Myometrial cell (primary cell): ENCODE measurements around the gene AKAIN1. TPM values are rescaled to one million over a fixed set of nuclear protein-coding genes. Genes with fewer than 3 reads are reported as not detected.

Source experiments
- total RNA-seq: library from RNA; depleted of rRNA; stranded (reverse); fragments of >200 nt; gene quantifications from 2 replicates; pipeline ENCODE4 v1.2.3, GENCODE V29; 2015

Gene AKAIN1, protein sequence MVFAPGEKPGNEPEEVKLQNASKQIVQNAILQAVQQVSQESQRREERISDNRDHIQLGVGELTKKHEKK
- total RNA-seq: not detected in 2 replicates

DNA sequence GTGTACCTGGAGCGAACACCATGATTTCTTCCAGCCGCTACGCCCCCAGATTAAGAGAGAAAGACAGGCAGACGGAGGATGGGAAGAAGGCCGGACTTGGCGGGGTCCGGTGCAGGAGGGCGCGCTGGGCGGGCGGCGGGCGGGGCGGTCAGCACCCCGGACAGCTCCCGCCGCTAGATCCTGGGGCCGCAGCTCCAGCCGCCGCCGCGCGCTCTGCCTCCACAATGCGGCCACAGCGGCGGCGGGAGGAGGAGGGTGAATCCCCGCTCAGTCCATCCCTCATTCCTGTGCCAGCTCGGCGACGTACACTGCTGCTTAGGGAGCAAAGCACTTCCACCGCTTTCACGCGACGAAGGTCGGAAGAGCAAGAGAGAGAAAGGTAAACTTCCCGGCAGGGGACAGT, at the start of gene AKAIN1:
Gene AKAIN1, minus strand, starts transcription at position 226 of the 403 bp plus-strand sequence. Its CDS starts 204 bp downstream, at position 22.

Other genes starting within 250 kb of the AKAIN1 start
- gene ZBTB14, start 98.5 kb upstream of the AKAIN1 start, total RNA-seq: 7.8 and 9.6 TPM in 2 replicates